HUES6 (cell line): ENCODE measurements around the gene TBKBP1.
"Not testable (repeated sequence)": the region's sequence is repeated elsewhere in the genome, so short reads cannot be mapped to it uniquely, and the experiment has no call there.

Experiments
- H3K27ac ChIP-seq: 2 replicates; pipeline ENCODE4 v1.7.0; 2013; ENCODE audit warnings: low read depth, mild to moderate bottlenecking, low read length, inconsistent platforms
- H3K27me3 ChIP-seq: 2 replicates; pipeline ENCODE4 v1.6.1; 2013; ENCODE audit warnings: low read length; ENCODE audit not compliant: control insufficient read depth, insufficient read depth
- H3K36me3 ChIP-seq: 2 replicates; pipeline ENCODE4 v1.6.1; 2013; ENCODE audit warnings: low read length; ENCODE audit not compliant: control insufficient read depth, insufficient read depth
- H3K4me1 ChIP-seq: 2 replicates; pipeline ENCODE4 v1.6.1; 2013; ENCODE audit warnings: low read length; ENCODE audit not compliant: control insufficient read depth, insufficient read depth
- H3K4me3 ChIP-seq: 2 replicates; pipeline ENCODE4 v1.5.1; 2013; ENCODE audit warnings: low read depth, low read length
- H3K9ac ChIP-seq: one replicate; pipeline ENCODE4 v1.6.1; 2013; ENCODE audit warnings: mild to moderate bottlenecking, low read length
- H3K9me3 ChIP-seq: 2 replicates; pipeline ENCODE4 v1.6.1; 2013; ENCODE audit warnings: low read depth, low read length; ENCODE audit not compliant: control insufficient read depth, insufficient read depth

TBKBP1 gene

GRCh38 chr17:47682138-47682537, 11.8 kb upstream of the TBKBP1 start:
- peaks cover under 1% of the 10 kb centered on the region; the same call in 1 of the 2 replicates for H3K4me1 ChIP-seq
- no peaks in the 10 kb centered on the region for H3K9me3 ChIP-seq
- no peak overlapping the region for H3K9ac ChIP-seq
- no peaks in the 10 kb centered on the region for H3K27me3 ChIP-seq
- H3K36me3 ChIP-seq = peaks cover 93% of the 10 kb centered on the region
- H3K4me3 ChIP-seq = no peak overlapping the region
- no peak overlapping the region for H3K27ac ChIP-seq

GRCh38 chr17:47682727-47683126, 11.2 kb upstream of the TBKBP1 start:
- not testable (repeated sequence) for H3K9ac ChIP-seq, H3K4me1 ChIP-seq, H3K4me3 ChIP-seq, H3K27me3 ChIP-seq, H3K27ac ChIP-seq, H3K9me3 ChIP-seq
- H3K36me3 ChIP-seq = peaks cover 87% of the 10 kb centered on the region

- Histone ChIP-seq H3K27ac (no peak overlapping the region), H3K4me1 (peaks cover 10% of the 10 kb centered on the region), H3K27me3 (no peaks in the 10 kb centered on the region), H3K4me3 (no peak overlapping the region), H3K9ac (no peak overlapping the region), H3K36me3 (peaks cover 74% of the 10 kb centered on the region), H3K9me3 (no peaks in the 10 kb centered on the region)
Measured at GRCh38 chr17:47684025-47684424, 9.9 kb upstream of the TBKBP1 start.

- Histone ChIP-seq H3K27ac (no peak overlapping the region), H3K4me1 (peaks cover 10% of the 10 kb centered on the region), H3K9me3 (no peaks in the 10 kb centered on the region), H3K4me3 (no peak overlapping the region), H3K9ac (no peak overlapping the region), H3K36me3 (peaks cover 68% of the 10 kb centered on the region), H3K27me3 (no peaks in the 10 kb centered on the region)
Measured at GRCh38 chr17:47684535-47685193, 9.3 kb upstream of the TBKBP1 start.

- Histone ChIP-seq H3K36me3 (peaks cover 58% of the 10 kb centered on the region), H3K9ac (no peak overlapping the region), H3K27ac (no peak overlapping the region)
Measured at GRCh38 chr17:47685556-47686275, 8.2 kb upstream of the TBKBP1 start.

GRCh38 chr17:47686276-47686635, 7.7 kb upstream of the TBKBP1 start:
- peaks cover 53% of the 10 kb centered on the region for H3K36me3 ChIP-seq
- no peak overlapping the region for H3K9ac ChIP-seq
- no peaks in the 10 kb centered on the region for H3K27me3 ChIP-seq
- H3K27ac ChIP-seq = no peak overlapping the region
- H3K4me3 ChIP-seq = no peak overlapping the region
- no peaks in the 10 kb centered on the region for H3K9me3 ChIP-seq
- H3K4me1 ChIP-seq = peaks cover 16% of the 10 kb centered on the region

More at GRCh38 chr17:47685556-47686275, 8.2 kb upstream of the TBKBP1 start:
- peaks cover 16% of the 10 kb centered on the region for H3K4me1 ChIP-seq
- no peaks in the 10 kb centered on the region for H3K9me3 ChIP-seq
- H3K27me3 ChIP-seq = no peaks in the 10 kb centered on the region
- H3K4me3 ChIP-seq = no peak overlapping the region

- Histone ChIP-seq H3K4me1 (peaks cover 16% of the 10 kb centered on the region), H3K27ac (no peak overlapping the region), H3K9me3 (no peaks in the 10 kb centered on the region), H3K36me3 (peaks cover 48% of the 10 kb centered on the region), H3K9ac (no peak overlapping the region), H3K27me3 (no peaks in the 10 kb centered on the region), H3K4me3 (no peak overlapping the region)
Measured at GRCh38 chr17:47686664-47687327, 7.2 kb upstream of the TBKBP1 start.

GRCh38 chr17:47687328-47687690, 6.7 kb upstream of the TBKBP1 start:
- no peaks in the 10 kb centered on the region for H3K27me3 ChIP-seq
- peaks cover 21% of the 10 kb centered on the region for H3K4me1 ChIP-seq
- H3K27ac ChIP-seq = no peak overlapping the region
- H3K9me3 ChIP-seq = no peaks in the 10 kb centered on the region
- no peak overlapping the region for H3K9ac ChIP-seq
- no peak overlapping the region for H3K4me3 ChIP-seq
- H3K36me3 ChIP-seq = peaks cover 43% of the 10 kb centered on the region

GRCh38 chr17:47687748-47688147, 6.2 kb upstream of the TBKBP1 start:
- no peaks in the 10 kb centered on the region for H3K27me3 ChIP-seq
- no peak overlapping the region for H3K4me3 ChIP-seq
- peaks cover 26% of the 10 kb centered on the region for H3K4me1 ChIP-seq
- peaks cover 38% of the 10 kb centered on the region for H3K36me3 ChIP-seq
- no peak overlapping the region for H3K27ac ChIP-seq
- no peak overlapping the region for H3K9ac ChIP-seq
- no peaks in the 10 kb centered on the region for H3K9me3 ChIP-seq

GRCh38 chr17:47690121-47690520, 3.8 kb upstream of the TBKBP1 start:
- H3K4me3 ChIP-seq = no peak overlapping the region
- peaks cover 15% of the 10 kb centered on the region for H3K36me3 ChIP-seq
- H3K27me3 ChIP-seq = no peaks in the 10 kb centered on the region
- no peak overlapping the region for H3K27ac ChIP-seq
- peaks cover 33% of the 10 kb centered on the region for H3K4me1 ChIP-seq
- no peak overlapping the region for H3K9ac ChIP-seq
- H3K9me3 ChIP-seq = no peaks in the 10 kb centered on the region
